IMR-90 (cell line): ENCODE data around the gene DDOST. TPM values are rescaled to one million over a fixed set of nuclear protein-coding genes. Genes with fewer than 3 reads are reported as not detected.
A peak's percentile ranks its signal among the peaks of the same experiment; 100 is the strongest.

Experiments used
- ATAC-seq: fragments of 200-7000 bp; cut with Tn5 transposase; 2 replicates; pipeline ENCODE4 v1.9.1; 2020; ENCODE audit warnings: low read depth, mild to moderate bottlenecking, moderate library complexity
- BruUV-seq: library from RNA; stranded (reverse); fragments of 400-500 nt; replicated peaks from 2 replicates; lab custom pipeline; 2021; lab: Mats Ljungman, UMichigan
- CTCF ChIA-PET: fragments of 300-600 bp; formaldehyde crosslinking; extraction: SDS; loops from one replicate; lab custom pipeline; 2021; ENCODE audit warnings: antibody characterized with exemption; lab: Yijun Ruan, JAX
- POLR2A ChIA-PET: fragments of 300-600 bp; sonication (Branson Sonifier 250); formaldehyde crosslinking; loops from one replicate; lab custom pipeline; 2022; ENCODE audit warnings: antibody characterized with exemption; ENCODE audit not compliant: unreplicated experiment; lab: Charles Lee
- DNase-seq: peaks from one replicate; pipeline ENCODE4 v3.0.0; 2013
- H2AFZ ChIP-seq: replicated peaks from 2 replicates; pipeline ENCODE3; 2013; ENCODE audit warnings: low read length, mild to moderate bottlenecking; ENCODE audit not compliant: poor library complexity
- H2AK5ac ChIP-seq: 2 replicates; pipeline ENCODE4 v1.6.1; 2013; ENCODE audit warnings: low read depth, low read length, inconsistent platforms
- H2AK9ac ChIP-seq: replicated peaks from 2 replicates; pipeline ENCODE3; 2013; ENCODE audit warnings: mild to moderate bottlenecking, low read depth, low read length, moderate library complexity; ENCODE audit not compliant: poor library complexity
- H2BK120ac ChIP-seq: 2 replicates; pipeline ENCODE4 v1.6.1; 2013; ENCODE audit warnings: low read depth, low read length, inconsistent platforms
- H2BK15ac ChIP-seq: 3 replicates; pipeline ENCODE4 v1.6.1; 2013; ENCODE audit warnings: low read depth, low read length, inconsistent platforms
- H2BK20ac ChIP-seq: 2 replicates; pipeline ENCODE4 v1.6.1; 2013; ENCODE audit warnings: low read depth, mild to moderate bottlenecking, inconsistent platforms, low read length, moderate library complexity
- H2BK5ac ChIP-seq: 2 replicates; pipeline ENCODE4 v1.6.1; 2013; ENCODE audit warnings: mild to moderate bottlenecking, low read depth, low read length, inconsistent platforms; ENCODE audit not compliant: poor library complexity, severe bottlenecking
- H3K14ac ChIP-seq: replicated peaks from 2 replicates; pipeline ENCODE4 v1.6.1; 2013; ENCODE audit warnings: low read depth, low read length, inconsistent platforms
- H3K18ac ChIP-seq: 2 replicates; pipeline ENCODE4 v1.6.1; 2013; ENCODE audit warnings: low read depth, low read length, control low read depth
- H3K23ac ChIP-seq: 2 replicates; pipeline ENCODE4 v1.6.1; 2013; ENCODE audit warnings: low read depth, low read length, inconsistent platforms
- H3K27ac ChIP-seq: 2 replicates; pipeline ENCODE4 v1.5.1; 2013; ENCODE audit warnings: mild to moderate bottlenecking, control low read depth, low read length; ENCODE audit not compliant: insufficient read depth
- H3K27me3 ChIP-seq: 2 replicates; pipeline ENCODE4 v1.6.1; 2013; ENCODE audit warnings: low read length; ENCODE audit not compliant: control insufficient read depth, insufficient read depth
- H3K36me3 ChIP-seq: 2 replicates; pipeline ENCODE4 v1.6.1; 2013; ENCODE audit warnings: low read length, mixed read lengths; ENCODE audit not compliant: control insufficient read depth, insufficient read depth
- H3K4ac ChIP-seq: 2 replicates; pipeline ENCODE4 v1.6.1; 2013; ENCODE audit warnings: low read depth, low read length, inconsistent platforms
- H3K4me1 ChIP-seq: 2 replicates; pipeline ENCODE4 v1.6.1; 2013; ENCODE audit warnings: low read length, mixed read lengths; ENCODE audit not compliant: control insufficient read depth, insufficient read depth
- H3K4me2 ChIP-seq: 2 replicates; pipeline ENCODE4 v1.6.1; 2013; ENCODE audit warnings: low read depth, mild to moderate bottlenecking, control low read depth, low read length, moderate library complexity
- H3K4me3 ChIP-seq: 2 replicates; pipeline ENCODE4 v1.5.1; 2013; ENCODE audit warnings: low read depth, mild to moderate bottlenecking, control low read depth, low read length, moderate library complexity; ENCODE audit not compliant: insufficient read depth
- H3K56ac ChIP-seq: 2 replicates; pipeline ENCODE4 v1.6.1; 2013; ENCODE audit warnings: low read length, inconsistent platforms; ENCODE audit not compliant: insufficient read depth; ENCODE audit errors: extremely low read depth
- H3K79me1 ChIP-seq, 2 experiments: 2 replicates each; pipeline ENCODE4 v1.6.1; 2013; ENCODE audit warnings: low read length in 2 of 2, inconsistent platforms in 1 of 2, low read depth in 1 of 2
- H3K9ac ChIP-seq: 2 replicates; pipeline ENCODE4 v1.6.1; 2013; ENCODE audit warnings: low read depth, low read length, control low read depth
- H3K9me1 ChIP-seq: 2 replicates; pipeline ENCODE4 v1.6.1; 2013; ENCODE audit warnings: low read length, inconsistent platforms; ENCODE audit not compliant: insufficient read depth
- H3K9me3 ChIP-seq: 2 replicates; pipeline ENCODE4 v1.6.1; 2013; ENCODE audit warnings: low read length; ENCODE audit not compliant: control insufficient read depth, insufficient read depth
- H4K20me1 ChIP-seq: 2 replicates; pipeline ENCODE4 v1.6.1; 2013; ENCODE audit warnings: low read length, inconsistent platforms; ENCODE audit not compliant: insufficient read depth
- H4K5ac ChIP-seq: 2 replicates; pipeline ENCODE4 v1.6.1; 2013; ENCODE audit warnings: mild to moderate bottlenecking, low read depth, low read length, control low read depth
- H4K8ac ChIP-seq, 2 experiments: 2 replicates each; pipeline ENCODE4 v1.6.1; 2013; ENCODE audit warnings: low read depth in 2 of 2, low read length in 2 of 2, control low read depth in 1 of 2, inconsistent platforms in 1 of 2
- H4K91ac ChIP-seq: 2 replicates; pipeline ENCODE4 v1.6.1; 2013; ENCODE audit warnings: low read depth, low read length, inconsistent platforms; ENCODE audit not compliant: insufficient read depth
- BHLHE40 ChIP-seq: fragments of 150-350 bp; IDR thresholded peaks from 2 replicates; pipeline ENCODE4 v1.6.1; 2016; ENCODE audit warnings: mild to moderate bottlenecking, low read depth, low read length
- CEBPB ChIP-seq: IDR thresholded peaks from 2 replicates; pipeline ENCODE4 v1.6.1; 2012; ENCODE audit warnings: low read depth, low read length, improper control_type of control experiment
- CHD1 ChIP-seq: IDR thresholded peaks from 2 replicates; pipeline ENCODE4 v1.6.1; 2012; ENCODE audit warnings: low read depth, low read length, improper control_type of control experiment
- MXI1 ChIP-seq: IDR thresholded peaks from 2 replicates; pipeline ENCODE4 v1.6.1; 2012; ENCODE audit warnings: low read depth, mild to moderate bottlenecking, low read length, moderate library complexity, borderline replicate concordance
- POLR2A ChIP-seq: IDR thresholded peaks from 2 replicates; pipeline ENCODE4 v1.6.1; 2012; ENCODE audit warnings: mild to moderate bottlenecking, low read depth, low read length
- RAD21 ChIP-seq: IDR thresholded peaks from 2 replicates; pipeline ENCODE4 v1.6.1; 2012; ENCODE audit warnings: low read length, improper control_type of control experiment
- RFX5 ChIP-seq: IDR thresholded peaks from 2 replicates; pipeline ENCODE4 v1.8.0; 2012; ENCODE audit warnings: low read depth, mild to moderate bottlenecking, low read length, moderate library complexity
- SMC3 ChIP-seq: fragments of 150-350 bp; IDR thresholded peaks from 2 replicates; pipeline ENCODE4 v1.6.1; 2016; ENCODE audit warnings: low read depth, mild to moderate bottlenecking, antibody characterized with exemption, low read length, moderate library complexity
- WGBS, 2 experiments: methylation state at CpG; one replicate each; pipeline versions ENCODE4 v1.1.5 to v1.1.7; 2013; ENCODE audit warnings: missing lambda C conversion rate in 2 of 2; ENCODE audit not compliant: insufficient read length in 1 of 2; ENCODE audit errors: extremely low coverage in 2 of 2; 5-methylcytosine and 5-hydroxymethylcytosine counted together
- dilution Hi-C: fragments of 300-500 bp; cut with HindIII; formaldehyde crosslinking; loops from one replicate; pipeline ENCODE4 v1.14.3; 2018; ENCODE audit warnings: low sequenced_read_pairs; ENCODE audit not compliant: unreplicated experiment
- in situ Hi-C: fragments of 300-500 bp; cut with MboI; formaldehyde crosslinking; loops from 3 replicates; pipeline ENCODE4 v1.14.3; 2019; ENCODE audit warnings: low sequenced_read_pairs, inconsistent platforms, mixed read lengths
- intact Hi-C: fragments of 100-400 bp; cut with micrococcal nuclease; formaldehyde crosslinking; loops from 2 replicates; pipeline ENCODE4 v1.10.0; 2022
- polyA plus RNA-seq, 3 experiments: library from polyadenylated mRNA; depleted of rRNA; stranded (reverse); fragments of >200 nt; gene quantifications; 2 replicates each; pipeline ENCODE4 v1.2.3, GENCODE V29; 2012; ENCODE audit warnings: low replicate concordance in 1 of 3
- total RNA-seq: library from RNA; depleted of rRNA; stranded (reverse); fragments of >200 nt; gene quantifications from 2 replicates; pipeline ENCODE4 v1.2.3, GENCODE V29; 2012
- TF ChIP-seq, protein P1 (sequence below): fragments of 150-350 bp; IDR thresholded peaks from 2 replicates; pipeline ENCODE4 v1.6.1; 2016; ENCODE audit warnings: low read depth, mild to moderate bottlenecking, low read length, moderate library complexity, borderline replicate concordance
- TF ChIP-seq, protein P2 (sequence below): conservative IDR thresholded peaks from 2 replicates; pipeline ENCODE4 v1.5.1; 2012; ENCODE audit warnings: mild to moderate bottlenecking, low read depth, low read length, improper control_type of control experiment

DDOST gene
- total and polyA plus RNA-seq, 2 of the 4 experiments (the other 2 are of a cell fraction), result 179 to 477 TPM

GRCh38 chr1:20634065-20634593 is 27.0 kb downstream of the DDOST start:
- no peak overlapping the region for H2BK120ac ChIP-seq
- H3K4ac ChIP-seq, result no peak overlapping the region
- BruUV-seq, result no TSS peak
- H3K27ac ChIP-seq, result no peak overlapping the region
- H3K56ac ChIP-seq, result 0 out of 2 replicates have a peak overlapping the region, but pooled peaks have one; percentile 50
- ATAC-seq, result peak; percentile 5
- H3K4me1 ChIP-seq, result no peaks in the 10 kb centered on the region
- H3K79me1 ChIP-seq, result peaks cover 10 to 26% of the 10 kb centered on the region in 2 experiments
- H2AK5ac ChIP-seq, result no peak overlapping the region
- ChIA-PET POLR2A (interaction anchor here (0.7 to 0.9 kb wide), 2 partner anchors 59 to 66 kb away, joined by 4 to 11 read pairs; no protein-coding TSS in a partner anchor), CTCF (interaction anchor here (0.5 to 2.1 kb wide), 10 partner anchors 12 to 117 kb away, joined by 3 to 25 read pairs (median 4); partner anchors contain the start of gene CDA)
- 0 out of 2 replicates have a peak, but pooled peaks cover 4% of the 10 kb centered on the region for H3K27me3 ChIP-seq
- H3K23ac ChIP-seq, result peak overlapping the region; percentile 74
- no peak for DNase-seq
- H2BK15ac ChIP-seq, result no peak overlapping the region
- peaks cover 14% of the 10 kb centered on the region for H3K9me1 ChIP-seq
- H4K5ac ChIP-seq, result no peak overlapping the region
- H3K18ac ChIP-seq, result no peak overlapping the region
- H4K91ac ChIP-seq, result no peak overlapping the region
- no peak overlapping the region for H2BK20ac ChIP-seq
- in situ Hi-C loops (loop anchor here (25.0 kb wide), 1 partner anchor 422 kb away; no protein-coding TSS in a partner anchor), intact Hi-C loops (loop anchor here (5.0 kb wide), 2 partner anchors 417 to 717 kb away; no protein-coding TSS in a partner anchor), dilution Hi-C loops (no loop called here)
- peaks cover 10% of the 10 kb centered on the region for H3K36me3 ChIP-seq
- H2BK5ac ChIP-seq, result peak overlapping the region; percentile 30
- H3K4me3 ChIP-seq, result peak overlapping the region; percentile 84
- WGBS, 2 experiments, result no CpG with 5 or more reads among the region's 11 CpGs
- peak overlapping the region; percentile 70 for H3K9ac ChIP-seq
- H3K9me3 ChIP-seq, result no peaks in the 10 kb centered on the region
- TF ChIP-seq CHD1, result no peak
- TF ChIP-seq, protein P1, sequence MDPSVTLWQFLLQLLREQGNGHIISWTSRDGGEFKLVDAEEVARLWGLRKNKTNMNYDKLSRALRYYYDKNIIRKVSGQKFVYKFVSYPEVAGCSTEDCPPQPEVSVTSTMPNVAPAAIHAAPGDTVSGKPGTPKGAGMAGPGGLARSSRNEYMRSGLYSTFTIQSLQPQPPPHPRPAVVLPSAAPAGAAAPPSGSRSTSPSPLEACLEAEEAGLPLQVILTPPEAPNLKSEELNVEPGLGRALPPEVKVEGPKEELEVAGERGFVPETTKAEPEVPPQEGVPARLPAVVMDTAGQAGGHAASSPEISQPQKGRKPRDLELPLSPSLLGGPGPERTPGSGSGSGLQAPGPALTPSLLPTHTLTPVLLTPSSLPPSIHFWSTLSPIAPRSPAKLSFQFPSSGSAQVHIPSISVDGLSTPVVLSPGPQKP, result no peak
- TF ChIP-seq, protein P2, sequence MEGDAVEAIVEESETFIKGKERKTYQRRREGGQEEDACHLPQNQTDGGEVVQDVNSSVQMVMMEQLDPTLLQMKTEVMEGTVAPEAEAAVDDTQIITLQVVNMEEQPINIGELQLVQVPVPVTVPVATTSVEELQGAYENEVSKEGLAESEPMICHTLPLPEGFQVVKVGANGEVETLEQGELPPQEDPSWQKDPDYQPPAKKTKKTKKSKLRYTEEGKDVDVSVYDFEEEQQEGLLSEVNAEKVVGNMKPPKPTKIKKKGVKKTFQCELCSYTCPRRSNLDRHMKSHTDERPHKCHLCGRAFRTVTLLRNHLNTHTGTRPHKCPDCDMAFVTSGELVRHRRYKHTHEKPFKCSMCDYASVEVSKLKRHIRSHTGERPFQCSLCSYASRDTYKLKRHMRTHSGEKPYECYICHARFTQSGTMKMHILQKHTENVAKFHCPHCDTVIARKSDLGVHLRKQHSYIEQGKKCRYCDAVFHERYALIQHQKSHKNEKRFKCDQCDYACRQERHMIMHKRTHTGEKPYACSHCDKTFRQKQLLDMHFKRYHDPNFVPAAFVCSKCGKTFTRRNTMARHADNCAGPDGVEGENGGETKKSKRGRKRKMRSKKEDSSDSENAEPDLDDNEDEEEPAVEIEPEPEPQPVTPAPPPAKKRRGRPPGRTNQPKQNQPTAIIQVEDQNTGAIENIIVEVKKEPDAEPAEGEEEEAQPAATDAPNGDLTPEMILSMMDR, result no peak
- TF ChIP-seq BHLHE40, result no peak
- TF ChIP-seq CEBPB, result no peak
- TF ChIP-seq POLR2A, result no peak
- no peak for TF ChIP-seq SMC3
- TF ChIP-seq RFX5, result no peak
- no peak for TF ChIP-seq RAD21
- TF ChIP-seq MXI1, result no peak
- peak overlapping the region; percentile 82 for H2AFZ ChIP-seq
- peak overlapping the region; percentile 2 for H2AK9ac ChIP-seq
- H3K14ac ChIP-seq, result peak overlapping the region; percentile 60; the same call in 1 of the 2 replicates
- H4K8ac ChIP-seq, result peak overlapping the region in 1 of 2 experiments; percentile 28; a peak in 1 of 4 replicates
- peak overlapping the region; percentile 97 for H3K4me2 ChIP-seq
- peaks cover 10% of the 10 kb centered on the region; the same call in 1 of the 2 replicates for H4K20me1 ChIP-seq
